Progenitor cell of endocrine pancreas (in vitro differentiated cells): Measurements from ENCODE around the gene NFKBIE. TPM values are rescaled to one million over a fixed set of nuclear protein-coding genes. Genes with fewer than 3 reads are reported as not detected.

Experiments
- DNase-seq: peaks from one replicate; pipeline ENCODE4 v3.0.0; 2021; ENCODE audit warnings: low spot score; ENCODE audit not compliant: unreplicated experiment
- H3K27ac Mint-ChIP-seq: 2 replicates; pipeline ENCODE4 v1.8.0; 2021; ENCODE audit warnings: mild to moderate bottlenecking, moderate library complexity, mixed read lengths
- H3K27me3 Mint-ChIP-seq: 2 replicates; pipeline ENCODE4 v1.8.0; 2021; ENCODE audit warnings: mixed read lengths
- H3K36me3 Mint-ChIP-seq: 2 replicates; pipeline ENCODE4 v1.8.0; 2022; ENCODE audit warnings: mixed read lengths; ENCODE audit not compliant: insufficient read depth
- H3K4me1 Mint-ChIP-seq: 2 replicates; pipeline ENCODE4 v1.8.0; 2021; ENCODE audit warnings: low read depth, mixed read lengths
- H3K4me3 Mint-ChIP-seq: 2 replicates; pipeline ENCODE4 v1.8.0; 2021; ENCODE audit warnings: low read depth, mild to moderate bottlenecking, moderate library complexity, mixed read lengths
- H3K9me3 Mint-ChIP-seq: 2 replicates; pipeline ENCODE4 v1.8.0; 2021; ENCODE audit warnings: low read depth, mixed read lengths
- CTCF ChIP-seq: fragments of 200-600 bp; sonication (generic); IDR thresholded peaks from one replicate; pipeline ENCODE4 v1.5.0; 2021; ENCODE audit warnings: antibody characterized with exemption, mild to moderate bottlenecking; ENCODE audit not compliant: unreplicated experiment
- total RNA-seq: library from RNA; stranded (reverse); gene quantifications from 2 replicates; pipeline ENCODE4 v1.2.1, GENCODE V29; 2021

The NFKBIE gene
- total RNA-seq, 1 donor from 2014 or later, result 7.1 TPM

GRCh38 chr6:44270526-44271405 lies 5.4 kb upstream of the NFKBIE start:
- Mint-ChIP-seq H3K36me3 (peaks cover 5% of the 10 kb centered on the region), H3K27ac (no peak overlapping the region), H3K4me1 (peaks cover 2% of the 10 kb centered on the region), H3K27me3 (peaks cover 50% of the 10 kb centered on the region), H3K4me3 (peak overlapping the region; percentile 73), H3K9me3 (no peaks in the 10 kb centered on the region)
- DNase-seq, result peak; percentile 56
- TF ChIP-seq CTCF, result no peak

GRCh38 chr6:44269921-44270525 lies 4.7 kb upstream of the NFKBIE start, which contains the start of gene TMEM151B:
Gene TMEM151B, plus strand, starts transcription at chr6:44270450. Its CDS starts 293 bp downstream, at chr6:44270743.
- H3K27ac Mint-ChIP-seq, result peak within 1 kb of the TSS; percentile 3
- H3K4me1 Mint-ChIP-seq, result peaks cover 2% of the 10 kb centered on the region
- no peak for DNase-seq

GRCh38 chr6:44269178-44269920 lies 4.0 kb upstream of the NFKBIE start:
- Mint-ChIP-seq H3K27me3 (peaks cover 48% of the 10 kb centered on the region), H3K27ac (no peak overlapping the region), H3K4me3 (peak overlapping the region; percentile 69), H3K4me1 (peaks cover 6% of the 10 kb centered on the region), H3K9me3 (no peaks in the 10 kb centered on the region), H3K36me3 (peaks cover 3% of the 10 kb centered on the region)
- no peak for DNase-seq
- no peak for TF ChIP-seq CTCF

More at GRCh38 chr6:44269921-44270525, 4.7 kb upstream of the NFKBIE start, which contains the start of gene TMEM151B:
- Mint-ChIP-seq H3K4me3 (peak within 1 kb of the TSS; percentile 73), H3K27me3 (peaks cover 50% of the 10 kb centered on the region), H3K36me3 (peaks cover 5% of the 10 kb centered on the region), H3K9me3 (no peaks in the 10 kb centered on the region)
- TF ChIP-seq CTCF, result no peak

GRCh38 chr6:44268095-44268628 lies 2.8 kb upstream of the NFKBIE start:
- DNase-seq, result peak; percentile 66
- peak; percentile 93 for TF ChIP-seq CTCF
- no peaks in the 10 kb centered on the region for H3K9me3 Mint-ChIP-seq
- no peak overlapping the region for H3K27ac Mint-ChIP-seq
- peaks cover 14% of the 10 kb centered on the region for H3K4me1 Mint-ChIP-seq
- H3K4me3 Mint-ChIP-seq, result peak overlapping the region; percentile 35
- peaks cover 44% of the 10 kb centered on the region for H3K27me3 Mint-ChIP-seq
- H3K36me3 Mint-ChIP-seq, result no peaks in the 10 kb centered on the region

- no peak for TF ChIP-seq CTCF
- no peak overlapping the region for H3K27ac Mint-ChIP-seq
- H3K9me3 Mint-ChIP-seq, result no peaks in the 10 kb centered on the region
- no peaks in the 10 kb centered on the region for H3K36me3 Mint-ChIP-seq
- H3K4me3 Mint-ChIP-seq, result no peak overlapping the region
- DNase-seq, result no peak
- peaks cover 36% of the 10 kb centered on the region for H3K27me3 Mint-ChIP-seq
- H3K4me1 Mint-ChIP-seq, result peaks cover 14% of the 10 kb centered on the region
Measured at GRCh38 chr6:44267252-44267651, 1.9 kb upstream of the NFKBIE start.
